HUES64 (cell line): Measurements from ENCODE around the gene CEMIP. TPM values are rescaled to one million over a fixed set of nuclear protein-coding genes. Genes with fewer than 3 reads are reported as not detected.

Source experiments
- H3K27ac ChIP-seq: 2 replicates; pipeline ENCODE4 v1.7.0; 2013; ENCODE audit warnings: low read depth, low read length, inconsistent platforms
- H3K27me3 ChIP-seq: 2 replicates; pipeline ENCODE4 v1.6.1; 2013; ENCODE audit warnings: mild to moderate bottlenecking, low read length; ENCODE audit not compliant: insufficient read depth
- H3K36me3 ChIP-seq: 2 replicates; pipeline ENCODE4 v1.6.1; 2013; ENCODE audit warnings: mild to moderate bottlenecking, low read length; ENCODE audit not compliant: insufficient read depth
- H3K4me1 ChIP-seq: 2 replicates; pipeline ENCODE4 v1.6.1; 2013; ENCODE audit warnings: mild to moderate bottlenecking, low read length, moderate library complexity; ENCODE audit not compliant: insufficient read depth
- H3K4me3 ChIP-seq: 2 replicates; pipeline ENCODE4 v1.5.1; 2013; ENCODE audit warnings: mild to moderate bottlenecking, low read length, moderate library complexity
- H3K9ac ChIP-seq: 2 replicates; pipeline ENCODE4 v1.6.1; 2013; ENCODE audit warnings: mild to moderate bottlenecking, low read depth, low read length
- H3K9me3 ChIP-seq: 2 replicates; pipeline ENCODE4 v1.6.1; 2013; ENCODE audit warnings: low read depth, low read length; ENCODE audit not compliant: insufficient read depth
- WGBS: fragments of 150-250, 120-280 bp; methylation state at CpG from one replicate; pipeline ENCODE4 v1.1.7; 2013; ENCODE audit warnings: missing lambda C conversion rate; 5-methylcytosine and 5-hydroxymethylcytosine counted together
- polyA plus RNA-seq, 2 experiments: library from polyadenylated mRNA; stranded (reverse); fragments of 50-300 nt; gene quantifications; one replicate each; pipeline ENCODE4 v1.2.3, GENCODE V29; 2013

The CEMIP gene
- 0.10 TPM for polyA plus RNA-seq (2013, experiment 1 of 2)
- polyA plus RNA-seq (2013, experiment 2 of 2), result 0.19 TPM

GRCh38 chr15:80778964-80779657 lies at the start of gene CEMIP:
Gene CEMIP (plus strand): TSS chr15:80779370. CDS start chr15:80873880, 94,510 bp downstream.
- Histone ChIP-seq H3K4me1 (0 out of 2 replicates have a peak, but pooled peaks cover 5% of the 10 kb centered on the region), H3K4me3 (peak within 1 kb of the TSS; percentile 52), H3K27ac (no peak within 1 kb of the TSS), H3K27me3 (peaks cover 60% of the 10 kb centered on the region), H3K36me3 (no peaks in the 10 kb centered on the region), H3K9me3 (no peaks in the 10 kb centered on the region), H3K9ac (no peak within 1 kb of the TSS)
- WGBS, result 1% methylated on average over 75 of the region's 75 CpGs

- WGBS, result 85% methylated on average over 7 of the region's 7 CpGs
- no peaks in the 10 kb centered on the region for H3K9me3 ChIP-seq
- peaks cover 18% of the 10 kb centered on the region for H3K4me1 ChIP-seq
- peaks cover 1% of the 10 kb centered on the region; the same call in 1 of the 2 replicates for H3K36me3 ChIP-seq
- no peaks in the 10 kb centered on the region for H3K27me3 ChIP-seq
- H3K4me3 ChIP-seq, result no peak overlapping the region
- no peak overlapping the region for H3K9ac ChIP-seq
- no peak overlapping the region for H3K27ac ChIP-seq
These were observed 48.8 kb upstream of the CEMIP start for GRCh38 chr15:80730387-80730786.

GRCh38 chr15:80730926-80731325 lies 48.2 kb upstream of the CEMIP start:
- no peak overlapping the region for H3K27ac ChIP-seq
- 90% methylated on average over 6 of the region's 6 CpGs for WGBS
- H3K36me3 ChIP-seq, result no peaks in the 10 kb centered on the region
- H3K27me3 ChIP-seq, result no peaks in the 10 kb centered on the region
- H3K9me3 ChIP-seq, result no peaks in the 10 kb centered on the region
- peaks cover 18% of the 10 kb centered on the region for H3K4me1 ChIP-seq
- no peak overlapping the region for H3K4me3 ChIP-seq
- H3K9ac ChIP-seq, result no peak overlapping the region

- Histone ChIP-seq H3K4me3 (no peak overlapping the region), H3K27me3 (no peaks in the 10 kb centered on the region), H3K9me3 (no peaks in the 10 kb centered on the region), H3K4me1 (peaks cover 18% of the 10 kb centered on the region), H3K27ac (no peak overlapping the region), H3K36me3 (no peaks in the 10 kb centered on the region), H3K9ac (no peak overlapping the region)
- WGBS, result 96% methylated on average over 6 of the region's 6 CpGs
These were observed 47.0 kb upstream of the CEMIP start for GRCh38 chr15:80732167-80732566.

- no peak overlapping the region for H3K9ac ChIP-seq
- no peaks in the 10 kb centered on the region for H3K36me3 ChIP-seq
- H3K27ac ChIP-seq, result no peak overlapping the region
- H3K4me1 ChIP-seq, result peaks cover 18% of the 10 kb centered on the region
- H3K9me3 ChIP-seq, result no peaks in the 10 kb centered on the region
- no peak overlapping the region for H3K4me3 ChIP-seq
- 92% methylated on average over 5 of the region's 5 CpGs for WGBS
- no peaks in the 10 kb centered on the region for H3K27me3 ChIP-seq
These were observed 46.4 kb upstream of the CEMIP start for GRCh38 chr15:80732818-80733217.

- 74% methylated on average over 1 of the region's 1 CpG for WGBS
- Histone ChIP-seq H3K9ac (no peak overlapping the region), H3K27me3 (no peaks in the 10 kb centered on the region)
These were observed 45.7 kb upstream of the CEMIP start for GRCh38 chr15:80733460-80733859.

GRCh38 chr15:80735344-80735743 lies 43.8 kb upstream of the CEMIP start:
- Histone ChIP-seq H3K36me3 (no peaks in the 10 kb centered on the region), H3K27ac (no peak overlapping the region), H3K27me3 (no peaks in the 10 kb centered on the region), H3K4me1 (peaks cover 17% of the 10 kb centered on the region), H3K4me3 (no peak overlapping the region), H3K9ac (no peak overlapping the region), H3K9me3 (no peaks in the 10 kb centered on the region)
- 89% methylated on average over 8 of the region's 8 CpGs for WGBS

More at GRCh38 chr15:80733460-80733859, 45.7 kb upstream of the CEMIP start:
- Histone ChIP-seq H3K9me3 (no peaks in the 10 kb centered on the region), H3K36me3 (no peaks in the 10 kb centered on the region), H3K4me3 (no peak overlapping the region), H3K27ac (no peak overlapping the region), H3K4me1 (peaks cover 18% of the 10 kb centered on the region)

GRCh38 chr15:80736560-80736959 lies 42.6 kb upstream of the CEMIP start:
- 97% methylated on average over 3 of the region's 4 CpGs for WGBS
- no peak overlapping the region for H3K4me3 ChIP-seq
- H3K9me3 ChIP-seq, result no peaks in the 10 kb centered on the region
- peaks cover 14% of the 10 kb centered on the region for H3K4me1 ChIP-seq
- no peaks in the 10 kb centered on the region for H3K36me3 ChIP-seq
- no peak overlapping the region for H3K9ac ChIP-seq
- H3K27ac ChIP-seq, result no peak overlapping the region
- no peaks in the 10 kb centered on the region for H3K27me3 ChIP-seq

GRCh38 chr15:80739919-80740318 lies 39.3 kb upstream of the CEMIP start:
- Histone ChIP-seq H3K27ac (no peak overlapping the region), H3K36me3 (no peaks in the 10 kb centered on the region), H3K4me3 (no peak overlapping the region), H3K4me1 (peaks cover 17% of the 10 kb centered on the region), H3K9ac (no peak overlapping the region), H3K27me3 (no peaks in the 10 kb centered on the region), H3K9me3 (no peaks in the 10 kb centered on the region)
- 95% methylated on average over 3 of the region's 3 CpGs for WGBS

GRCh38 chr15:80742081-80742480 lies 37.1 kb upstream of the CEMIP start:
- H3K27me3 ChIP-seq, result no peaks in the 10 kb centered on the region
- no peak overlapping the region for H3K27ac ChIP-seq
- WGBS, result 88% methylated on average over 4 of the region's 4 CpGs
- H3K4me1 ChIP-seq, result peaks cover 17% of the 10 kb centered on the region
- no peaks in the 10 kb centered on the region for H3K9me3 ChIP-seq
- no peaks in the 10 kb centered on the region for H3K36me3 ChIP-seq
- no peak overlapping the region for H3K9ac ChIP-seq
- H3K4me3 ChIP-seq, result no peak overlapping the region

GRCh38 chr15:80743189-80743833 lies 35.9 kb upstream of the CEMIP start:
- H3K27me3 ChIP-seq, result no peaks in the 10 kb centered on the region
- no peak overlapping the region for H3K9ac ChIP-seq
- 94% methylated on average over 11 of the region's 11 CpGs for WGBS
- no peak overlapping the region for H3K4me3 ChIP-seq
- H3K36me3 ChIP-seq, result no peaks in the 10 kb centered on the region
- H3K4me1 ChIP-seq, result peaks cover 27% of the 10 kb centered on the region
- H3K9me3 ChIP-seq, result no peaks in the 10 kb centered on the region
- no peak overlapping the region for H3K27ac ChIP-seq
